BJ (cell line): ENCODE data around the gene PTGR3. TPM values are rescaled to one million over a fixed set of nuclear protein-coding genes. Genes with fewer than 3 reads are reported as not detected.

Source experiments
- CTCF ChIA-PET: fragments of 350-600 bp; formaldehyde crosslinking; extraction: SDS; loops from one replicate; lab custom pipeline; 2021; ENCODE audit warnings: antibody characterized with exemption, inconsistent platforms; lab: Yijun Ruan, JAX
- POLR2A ChIA-PET: fragments of 300-600 bp; sonication (Branson Sonifier 250); formaldehyde crosslinking; extraction: SDS; loops from one replicate; lab custom pipeline; 2021; ENCODE audit warnings: antibody characterized with exemption; lab: Charles Lee
- DNase-seq: peaks from one replicate; pipeline ENCODE4 v3.0.0-alpha.2; 2011; ENCODE audit warnings: low read depth
- H3K27me3 ChIP-seq: 2 replicates; pipeline ENCODE4 v1.6.0; 2011; ENCODE audit warnings: low read length; ENCODE audit not compliant: control insufficient read depth, insufficient read depth
- H3K36me3 ChIP-seq: 2 replicates; pipeline ENCODE4 v1.5.1; 2011; ENCODE audit warnings: low read length; ENCODE audit not compliant: control insufficient read depth, insufficient read depth
- H3K4me3 ChIP-seq: 2 replicates; pipeline ENCODE4 v1.5.1; 2011; ENCODE audit warnings: low read depth, mild to moderate bottlenecking, control low read depth, low read length
- CTCF ChIP-seq: IDR thresholded peaks from 2 replicates; pipeline ENCODE4 v1.5.1; 2011; ENCODE audit warnings: low read depth, mild to moderate bottlenecking, control low read depth, inconsistent platforms, low read length, moderate library complexity; ENCODE audit not compliant: insufficient read depth
- polyA plus RNA-seq: library from polyadenylated mRNA; depleted of rRNA; stranded (reverse); fragments of >200 nt; gene quantifications from 2 replicates; pipeline ENCODE4 v1.2.3, GENCODE V29; 2011

Gene PTGR3
- polyA plus RNA-seq, 1 experiment, result 70.3 TPM

DNA sequence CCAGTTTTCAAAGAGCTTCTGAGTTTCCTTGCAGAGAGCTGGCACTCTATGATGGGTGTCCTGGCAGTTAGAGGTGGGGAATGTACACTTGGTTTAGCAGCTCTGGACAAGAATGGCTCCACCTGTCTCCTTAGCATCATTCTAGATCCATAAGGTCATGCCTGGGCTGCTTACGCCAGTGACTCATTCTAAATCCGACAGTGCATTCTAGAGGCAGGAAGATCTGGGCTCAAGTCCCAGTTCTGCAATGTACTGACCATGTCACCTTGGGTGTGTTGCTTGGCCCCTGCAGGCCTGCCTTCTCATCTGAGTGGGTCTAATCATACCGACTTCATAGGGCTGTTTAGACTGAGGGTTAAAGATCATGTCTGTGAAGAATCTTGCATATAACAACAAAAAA, 46.5 kb downstream of the PTGR3 start:
- H3K27me3 ChIP-seq, result peaks cover 7% of the 10 kb centered on the region
- CTCF ChIA-PET, result no interaction called here
- no peak overlapping the region for H3K4me3 ChIP-seq
- POLR2A ChIA-PET, result no interaction called here
- TF ChIP-seq CTCF, result no peak
- no peak for DNase-seq
- no peaks in the 10 kb centered on the region for H3K36me3 ChIP-seq

- no peak for TF ChIP-seq CTCF
- H3K36me3 ChIP-seq, result no peaks in the 10 kb centered on the region
- peaks cover 7% of the 10 kb centered on the region for H3K27me3 ChIP-seq
- POLR2A ChIA-PET, result no interaction called here
- DNase-seq, result no peak
- CTCF ChIA-PET, result interaction anchor here (0.6 kb wide), 1 partner anchor 136 kb away, joined by 3 read pairs; no protein-coding TSS in a partner anchor
- H3K4me3 ChIP-seq, result peak overlapping the region; percentile 3; the same call in 1 of the 2 replicates
Measured at GRCh38 chr18:75161256-75162028, 47.5 kb downstream of the PTGR3 start.

GRCh38 chr18:75160364-75160763, 48.6 kb downstream of the PTGR3 start:
- peaks cover 7% of the 10 kb centered on the region for H3K27me3 ChIP-seq
- CTCF ChIA-PET, result interaction anchor here (0.7 kb wide), 1 partner anchor 8 kb away, joined by 3 read pairs; no protein-coding TSS in a partner anchor
- H3K36me3 ChIP-seq, result no peaks in the 10 kb centered on the region
- H3K4me3 ChIP-seq, result no peak overlapping the region
- no peak for TF ChIP-seq CTCF
- DNase-seq, result no peak
- POLR2A ChIA-PET, result no interaction called here

DNA sequence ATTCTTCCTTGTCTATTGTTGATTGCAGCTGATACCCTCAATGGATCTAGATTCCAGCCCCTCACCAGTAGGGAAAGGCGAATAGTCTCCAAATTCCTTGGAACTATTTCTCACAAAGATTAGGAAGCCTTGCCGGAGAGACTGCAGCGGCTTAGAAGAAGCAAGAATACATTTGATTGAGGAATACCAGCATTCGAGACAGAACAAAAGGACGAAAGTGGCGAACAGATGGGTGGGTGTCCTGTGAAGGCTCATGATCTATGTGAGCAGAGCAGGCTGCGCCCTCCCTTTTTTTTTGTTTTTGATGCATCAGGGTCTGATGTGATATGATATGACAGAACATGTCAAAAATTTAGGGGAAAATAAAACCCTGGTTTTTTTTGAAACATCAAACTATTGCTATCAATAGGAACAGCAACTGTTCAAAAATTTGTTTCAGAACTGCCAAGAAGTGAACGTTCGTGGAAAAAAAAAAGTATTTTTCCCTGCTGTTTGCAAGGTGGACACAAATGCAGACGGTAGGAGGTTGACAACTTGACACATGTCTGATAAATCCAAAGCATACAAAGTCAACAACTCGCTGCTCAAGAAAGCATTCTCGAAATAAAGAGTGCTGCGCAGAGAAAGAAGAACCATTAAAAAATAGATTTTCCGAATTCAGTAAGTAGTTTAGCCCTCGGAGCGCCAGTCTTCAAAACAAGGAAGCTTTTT, 49.1 kb downstream of the PTGR3 start:
- no peaks in the 10 kb centered on the region for H3K36me3 ChIP-seq
- H3K4me3 ChIP-seq, result no peak overlapping the region
- ChIA-PET CTCF (interaction anchor here (0.7 kb wide), 1 partner anchor 9 kb away, joined by 3 read pairs; no protein-coding TSS in a partner anchor), POLR2A (no interaction called here)
- peaks cover 7% of the 10 kb centered on the region for H3K27me3 ChIP-seq
- TF ChIP-seq CTCF, result no peak
- DNase-seq, result no peak

- no peak for TF ChIP-seq CTCF
- peaks cover 7% of the 10 kb centered on the region for H3K27me3 ChIP-seq
- ChIA-PET POLR2A (no interaction called here), CTCF (no interaction called here)
- H3K36me3 ChIP-seq, result no peaks in the 10 kb centered on the region
- no peak overlapping the region for H3K4me3 ChIP-seq
- no peak for DNase-seq
Measured at GRCh38 chr18:75159238-75159518, 49.8 kb downstream of the PTGR3 start.
